CD4-positive, alpha-beta T cell treated with Interleukin-15 for 4 hours (primary cell): ENCODE data around the gene JSRP1.
"Not testable (repeated sequence)": the region's sequence is repeated elsewhere in the genome, so short reads cannot be mapped to it uniquely, and the experiment has no call there.

Source experiments
- DNase-seq: peaks from one replicate; pipeline ENCODE4 v3.0.0-alpha.2; 2020; ENCODE audit warnings: low spot score

Gene JSRP1

GRCh38 chr19:2282062-2282861 is 26.0 kb upstream of the JSRP1 start, which contains the start of gene PEAK3:
TSS of gene PEAK3 (minus strand) at chr19:2282175. CDS start at chr19:2280931, 1,244 bp downstream.
- DNase-seq = no peak

- not testable (repeated sequence) for DNase-seq
These were observed 25.2 kb upstream of the JSRP1 start for GRCh38 chr19:2281265-2282061.

GRCh38 chr19:2280633-2281264 is 24.5 kb upstream of the JSRP1 start:
- DNase-seq = no peak

- DNase-seq = no peak
These were observed 22.4 kb upstream of the JSRP1 start for GRCh38 chr19:2278459-2279158.

- no peak for DNase-seq
These were observed 20.9 kb upstream of the JSRP1 start for GRCh38 chr19:2277138-2277537.

GRCh38 chr19:2276429-2276986 is 20.3 kb upstream of the JSRP1 start:
- no peak for DNase-seq

- DNase-seq = no peak
These were observed 19.6 kb upstream of the JSRP1 start for GRCh38 chr19:2275588-2276428.

GRCh38 chr19:2274931-2275535 is 18.8 kb upstream of the JSRP1 start:
- DNase-seq = peak; percentile 40

- no peak for DNase-seq
These were observed 18.0 kb upstream of the JSRP1 start for GRCh38 chr19:2274185-2274711.

- peak; percentile 73 for DNase-seq
These were observed 17.4 kb upstream of the JSRP1 start for GRCh38 chr19:2273356-2274184.

- no peak for DNase-seq
These were observed 15.3 kb upstream of the JSRP1 start for GRCh38 chr19:2271234-2272103.

GRCh38 chr19:2270423-2271233 is 14.4 kb upstream of the JSRP1 start:
- peak; percentile 71 for DNase-seq

- DNase-seq = no peak
These were observed 13.9 kb upstream of the JSRP1 start for GRCh38 chr19:2270157-2270422.

- peak; percentile 99 for DNase-seq
These were observed 13.3 kb upstream of the JSRP1 start for GRCh38 chr19:2269244-2270156.

- DNase-seq = no peak
These were observed 12.6 kb upstream of the JSRP1 start for GRCh38 chr19:2268861-2269243.

GRCh38 chr19:2268480-2268830 is 12.2 kb upstream of the JSRP1 start:
- DNase-seq = no peak
